COLO668 (cell line): ENCODE data around the gene LYPLAL1.
"Not testable (repeated sequence)": the region's sequence is repeated elsewhere in the genome, so short reads cannot be mapped to it uniquely, and the experiment has no call there.

Source experiments
- DNase-seq: peaks from one replicate; lab custom pipeline; 2025; ENCODE audit not compliant: unreplicated experiment; lab: John Stamatoyannopoulos, UW

Gene LYPLAL1

DNA sequence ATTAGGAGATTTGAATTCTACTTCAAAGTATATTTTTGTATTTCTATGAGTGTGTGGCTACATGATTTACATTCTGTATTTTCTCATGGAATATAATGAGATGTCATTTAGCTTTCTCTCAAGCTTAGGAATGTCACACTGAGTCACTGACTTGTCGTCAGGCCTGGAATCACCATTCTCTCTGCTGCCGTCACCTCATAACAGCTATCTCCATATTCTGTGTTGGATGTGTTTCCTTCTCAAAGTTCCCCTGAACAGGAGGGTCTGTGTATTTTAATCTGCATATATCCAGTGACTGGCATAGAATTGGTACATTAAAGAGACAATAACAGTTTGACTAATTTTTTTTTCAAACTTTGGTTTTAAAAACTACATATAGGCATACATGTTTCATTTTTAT, 35.9 kb downstream of the LYPLAL1 start:
- DNase-seq: no peak

DNA sequence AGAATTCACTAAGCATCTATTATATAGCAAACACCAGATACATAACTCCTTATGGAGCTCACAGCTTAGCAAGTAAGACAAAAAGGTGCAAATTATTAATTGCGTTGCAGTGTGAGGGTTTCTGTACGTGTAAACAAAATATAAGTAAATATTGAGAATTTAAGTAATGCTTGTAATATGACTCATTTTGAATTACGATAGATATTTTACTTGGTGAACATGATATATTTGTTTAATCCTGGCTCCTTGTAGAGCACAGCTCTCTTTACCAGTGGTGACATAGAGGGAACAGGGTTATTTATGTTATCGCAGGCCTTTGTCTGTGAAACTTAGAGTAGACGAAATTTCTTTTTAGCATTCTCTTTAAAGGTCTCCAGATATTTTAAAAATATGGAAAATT, 36.4 kb downstream of the LYPLAL1 start:
- DNase-seq: no peak

DNA sequence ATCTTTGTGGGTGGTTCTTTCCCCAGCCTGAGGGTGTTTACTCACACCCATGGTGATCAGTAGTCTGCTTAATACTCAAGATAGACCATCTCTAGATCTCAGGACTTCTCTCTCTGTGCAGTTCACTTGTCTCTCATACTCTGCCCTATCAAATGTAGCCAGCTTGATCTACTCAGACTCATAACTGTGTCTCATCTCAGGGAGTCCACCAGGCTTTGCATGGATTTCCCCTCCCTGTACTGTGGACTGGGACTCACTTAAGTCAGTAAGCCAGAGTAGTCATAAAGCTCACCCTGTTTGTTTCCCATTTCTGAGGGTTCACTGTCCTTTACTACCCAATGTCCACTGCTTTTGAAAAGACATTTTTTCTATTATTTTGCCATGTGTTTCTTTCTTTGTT, 41.8 kb downstream of the LYPLAL1 start:
- DNase-seq: no peak

DNA sequence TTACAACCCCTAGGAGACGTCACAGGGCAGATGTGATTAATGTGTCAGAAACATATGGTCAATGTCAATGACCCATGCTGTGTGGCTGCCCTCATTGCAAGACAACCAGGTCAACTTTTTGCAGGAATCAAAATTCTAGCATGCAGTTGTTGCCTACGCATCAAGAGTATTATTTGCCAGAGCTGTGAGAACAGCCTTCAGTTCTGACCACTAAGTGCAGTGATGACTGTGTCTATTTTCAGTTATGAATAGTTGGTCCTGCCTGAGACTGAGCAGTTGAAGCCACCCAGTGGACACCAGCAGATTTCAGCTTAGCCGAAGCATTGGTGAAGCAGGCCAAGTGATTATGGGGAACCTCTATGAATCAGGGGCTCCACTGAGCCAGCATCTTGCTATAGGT, 47.3 kb downstream of the LYPLAL1 start:
- DNase-seq: no peak

DNA sequence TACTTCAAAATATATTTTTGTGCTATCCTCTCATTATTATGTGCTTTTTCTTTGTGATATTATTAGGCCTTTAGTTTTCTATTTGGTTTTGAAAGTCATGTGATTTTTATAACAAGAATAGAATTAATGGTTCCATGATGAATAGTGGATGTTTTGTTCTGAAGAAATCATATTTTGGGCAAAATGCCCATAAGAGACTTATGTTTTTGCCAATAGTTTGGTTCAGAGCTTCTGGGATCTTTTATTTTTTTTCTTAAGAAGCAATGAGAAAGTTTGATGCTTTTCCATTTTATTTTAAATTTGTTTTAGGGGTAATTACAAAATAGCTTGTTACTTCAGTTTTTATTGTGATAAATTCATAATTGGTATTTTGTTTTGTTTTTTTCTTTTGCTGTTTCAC, 49.8 kb downstream of the LYPLAL1 start:
- DNase-seq: no peak

DNA sequence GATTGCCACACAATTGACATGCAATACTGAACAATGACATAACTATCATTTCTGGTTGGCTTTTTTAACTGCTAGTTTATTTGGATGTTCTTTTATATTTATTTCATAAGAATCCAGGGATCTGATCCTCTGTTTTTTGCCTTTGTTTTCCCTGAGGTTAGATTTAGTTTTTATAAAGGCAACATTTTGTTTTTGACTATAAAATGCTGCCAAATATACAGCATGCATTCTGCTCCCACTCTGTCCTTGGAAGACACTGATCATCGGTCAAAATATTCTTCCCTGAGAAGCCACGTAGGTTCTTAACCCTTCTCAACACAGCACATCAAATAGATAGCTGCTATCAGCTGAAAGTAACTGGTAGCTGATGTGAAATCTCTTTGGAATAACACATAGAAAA, 52.5 kb downstream of the LYPLAL1 start:
- no peak for DNase-seq

DNA sequence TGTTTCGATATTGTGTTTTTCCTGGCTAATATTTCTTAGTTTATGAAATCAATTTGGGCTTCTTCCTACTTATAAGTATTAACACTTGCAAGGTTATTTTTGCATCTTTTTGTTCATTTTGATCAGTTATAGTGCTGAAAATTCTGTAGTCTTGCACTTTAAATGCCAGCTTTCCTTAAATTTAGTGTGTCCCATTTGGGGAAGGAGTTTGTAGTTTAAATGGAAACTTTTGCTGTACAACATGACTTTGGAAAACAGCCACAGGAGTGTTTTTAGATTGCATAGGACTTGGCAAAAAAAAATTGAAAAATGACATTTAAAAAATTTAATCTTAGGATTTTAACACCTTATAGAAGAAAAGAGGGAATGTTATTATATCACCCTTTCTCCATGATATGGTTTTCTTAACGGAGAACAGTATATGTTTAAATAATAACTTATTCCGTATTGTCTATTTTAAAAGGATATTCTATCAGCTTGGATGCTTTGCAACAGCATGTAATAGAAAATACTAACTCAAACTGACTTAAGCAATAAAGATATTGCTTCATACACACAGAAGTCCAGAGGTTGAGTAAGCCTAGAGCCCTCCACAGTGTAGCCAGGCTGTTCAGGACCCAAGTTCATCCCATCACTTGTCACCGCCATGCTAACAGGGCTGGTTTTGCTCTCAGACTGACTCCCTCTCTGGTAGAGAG, 53.8 kb downstream of the LYPLAL1 start:
- DNase-seq: no peak

DNA sequence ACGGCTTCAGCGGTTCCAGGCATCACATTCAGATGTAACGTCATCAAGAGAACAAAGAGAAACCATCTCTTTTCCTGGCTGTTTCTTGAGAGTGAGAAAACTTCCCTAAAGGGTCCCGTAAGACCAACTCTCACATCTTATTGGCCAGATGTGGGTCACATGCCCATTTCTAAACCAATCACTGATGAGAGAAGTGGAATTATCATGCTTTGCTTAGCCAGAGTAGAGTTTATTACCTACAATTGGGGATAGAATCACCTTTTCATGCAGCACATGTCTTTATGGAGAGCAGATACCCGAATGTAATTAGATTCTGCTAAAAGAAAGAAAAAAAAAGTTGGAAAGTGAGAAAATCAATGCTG, 54.4 kb downstream of the LYPLAL1 start:
- no peak for DNase-seq

DNA sequence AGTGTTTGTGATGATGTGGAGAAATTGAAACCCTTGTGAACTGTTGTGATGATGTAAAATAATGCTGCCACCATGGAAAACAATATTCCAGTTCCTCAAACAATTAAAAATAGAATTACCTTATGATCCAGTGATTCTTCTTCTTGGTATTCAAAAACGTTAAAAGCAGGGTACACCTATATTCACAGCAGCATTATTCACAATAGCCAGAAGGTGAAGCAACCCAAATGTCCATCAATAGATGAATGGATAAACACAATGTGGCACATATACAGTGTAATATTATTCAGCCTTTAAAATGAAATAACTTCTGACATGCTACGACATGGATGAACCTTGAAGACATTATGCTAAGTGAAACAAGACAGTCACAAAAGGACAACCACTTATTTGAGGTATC, 59.2 kb downstream of the LYPLAL1 start:
- DNase-seq: no peak

DNA sequence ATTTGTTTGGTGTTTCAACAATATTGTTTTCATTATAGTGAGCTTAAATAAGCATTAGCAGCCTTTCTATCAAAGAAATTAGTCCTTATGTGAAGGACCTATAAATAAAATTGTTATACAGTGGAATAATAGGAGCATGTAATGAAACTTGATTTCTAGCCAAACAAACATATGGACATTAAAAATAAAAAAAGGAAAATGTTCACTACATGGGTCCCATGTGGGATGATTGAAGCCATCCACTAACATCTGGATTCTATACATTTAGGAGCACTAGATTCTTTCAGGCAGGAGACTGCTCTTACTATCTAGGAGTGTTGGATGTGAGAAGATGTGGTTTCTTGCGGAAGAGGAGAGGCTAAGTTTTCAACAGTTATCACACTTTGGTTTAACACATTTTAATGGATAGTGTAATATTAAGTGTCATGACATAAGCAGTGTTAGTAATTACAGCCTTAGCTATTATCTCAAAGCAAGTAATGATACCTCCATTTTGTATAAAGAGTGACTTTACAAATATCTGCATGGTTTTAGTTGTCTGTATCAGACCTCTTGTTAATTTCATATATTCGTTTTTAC, 62.3 kb downstream of the LYPLAL1 start:
- DNase-seq: no peak

DNA sequence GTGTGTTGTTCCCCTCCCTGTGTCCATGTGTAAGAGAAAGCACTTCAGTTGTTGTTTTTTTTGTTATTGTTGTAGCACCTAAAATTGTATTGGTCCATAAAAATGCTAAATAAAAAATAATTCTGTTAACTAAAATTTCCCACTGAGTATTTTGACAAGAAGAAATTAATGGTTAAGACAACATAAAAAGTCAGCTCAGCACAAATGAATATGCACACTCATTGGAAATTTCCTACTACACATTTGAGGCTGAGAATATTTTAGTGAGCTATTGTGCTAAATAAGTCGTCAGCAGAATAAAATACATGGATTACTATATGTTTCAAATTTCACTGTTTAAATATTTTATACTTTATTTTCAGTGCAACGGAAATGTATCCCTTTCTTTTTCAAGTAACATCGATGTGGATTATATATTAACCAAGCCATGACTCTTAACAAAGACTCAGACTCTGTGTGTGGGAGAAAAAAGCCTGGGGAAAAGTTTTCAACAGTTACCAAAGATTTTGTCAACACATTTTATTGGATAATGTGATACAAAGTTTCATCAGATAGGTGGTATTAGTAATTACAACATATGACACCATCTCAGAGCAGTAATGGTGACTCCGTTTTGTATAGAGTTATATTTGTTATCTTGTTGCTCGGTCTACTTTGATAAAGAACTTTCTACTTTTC, 63.4 kb downstream of the LYPLAL1 start:
- no peak for DNase-seq

DNA sequence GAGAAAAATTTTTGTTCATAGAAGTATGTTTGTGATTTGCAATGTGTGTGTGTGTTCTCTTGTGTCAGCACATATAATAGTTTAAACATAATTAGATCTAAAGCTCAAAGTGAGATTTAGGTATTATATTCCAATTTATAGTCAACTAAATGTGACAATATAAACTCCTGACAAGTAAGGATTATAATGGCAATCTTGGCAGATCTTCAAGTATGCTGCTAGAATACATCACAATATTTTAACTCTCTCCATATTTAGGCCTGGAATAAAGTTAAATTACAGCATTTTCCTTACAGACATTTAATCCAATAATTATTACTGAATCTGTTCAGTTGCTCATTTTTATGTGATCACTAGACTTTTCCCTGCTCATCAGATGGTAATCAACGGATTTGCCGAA, 65.8 kb downstream of the LYPLAL1 start:
- no peak for DNase-seq

DNA sequence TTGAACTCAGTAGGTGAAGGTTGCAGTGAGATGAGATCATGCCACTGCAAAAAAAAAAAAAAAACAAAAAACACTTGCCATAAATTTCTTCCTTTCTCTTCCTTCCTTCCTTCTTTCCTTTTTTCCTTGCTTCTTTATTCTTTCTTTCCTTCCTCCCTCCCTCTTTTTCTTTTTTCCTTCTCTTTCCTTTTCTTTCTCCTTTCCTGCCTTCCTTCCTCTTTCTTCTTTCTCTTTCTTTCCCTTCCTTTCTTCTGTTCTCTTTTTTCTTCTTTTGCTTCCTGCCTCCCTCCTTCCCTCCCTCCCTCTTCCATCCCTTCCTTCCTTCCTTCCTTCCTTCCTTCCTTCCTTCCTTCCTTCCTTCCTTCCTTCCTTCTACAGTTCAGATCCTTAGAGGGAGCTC, 71.2 kb downstream of the LYPLAL1 start:
- no peak for DNase-seq

DNA sequence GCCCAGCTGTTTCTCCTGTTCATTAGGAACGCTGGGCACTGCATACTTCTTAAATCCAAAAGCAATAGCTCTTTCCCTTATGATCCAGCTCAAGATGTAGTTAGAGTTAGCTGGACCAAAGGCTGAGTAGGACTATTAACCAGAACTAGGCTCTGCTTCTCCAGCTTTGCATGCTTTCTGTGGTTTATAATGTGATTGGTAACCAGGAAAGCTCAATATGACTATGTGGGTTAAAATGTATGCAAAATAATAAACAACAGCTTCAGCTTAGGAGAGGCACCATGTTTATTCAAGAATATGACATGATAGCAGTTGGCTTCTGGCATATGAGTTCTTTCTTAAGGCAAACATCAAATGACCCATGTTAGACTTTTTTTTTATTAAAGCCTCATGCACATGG, 73.8 kb downstream of the LYPLAL1 start:
- DNase-seq: no peak

DNA sequence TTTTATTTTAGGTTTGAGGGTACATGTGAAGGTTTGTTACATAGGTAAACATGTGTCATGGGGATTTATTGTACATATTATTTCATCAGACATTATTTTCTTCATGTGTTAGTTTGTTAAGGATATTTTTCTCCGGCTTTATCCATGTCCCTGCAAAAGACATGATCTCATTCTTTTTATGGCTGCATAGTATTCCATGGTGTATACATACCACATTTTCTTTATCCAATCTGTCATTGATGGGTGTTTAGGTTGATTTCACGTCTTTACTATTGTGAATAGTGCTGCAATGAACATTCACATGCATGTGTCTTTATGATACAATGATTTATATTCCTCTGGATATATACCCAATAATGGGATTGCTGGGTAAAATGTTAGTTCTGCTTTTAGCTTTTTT, 76.8 kb downstream of the LYPLAL1 start:
- DNase-seq: not testable (repeated sequence)

DNA sequence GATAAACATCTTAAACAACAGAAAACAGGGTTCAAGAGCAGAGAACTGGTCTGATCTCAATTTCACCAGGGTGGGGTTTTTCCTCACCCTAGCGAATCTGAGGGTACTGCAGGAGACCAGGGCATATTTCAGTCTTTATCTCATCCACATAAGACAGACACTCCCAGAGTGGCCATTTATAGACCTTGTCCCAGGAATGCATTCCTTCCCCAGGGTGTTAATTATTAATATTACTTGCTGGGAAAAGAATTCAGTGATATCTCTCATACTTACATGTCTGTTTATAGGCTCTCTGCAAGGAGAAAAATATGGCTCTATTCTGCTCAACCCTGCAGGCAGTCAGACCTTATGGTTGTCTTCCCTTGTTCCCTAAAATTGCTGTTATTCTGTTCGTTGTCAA, 84.1 kb downstream of the LYPLAL1 start:
- no peak for DNase-seq

DNA sequence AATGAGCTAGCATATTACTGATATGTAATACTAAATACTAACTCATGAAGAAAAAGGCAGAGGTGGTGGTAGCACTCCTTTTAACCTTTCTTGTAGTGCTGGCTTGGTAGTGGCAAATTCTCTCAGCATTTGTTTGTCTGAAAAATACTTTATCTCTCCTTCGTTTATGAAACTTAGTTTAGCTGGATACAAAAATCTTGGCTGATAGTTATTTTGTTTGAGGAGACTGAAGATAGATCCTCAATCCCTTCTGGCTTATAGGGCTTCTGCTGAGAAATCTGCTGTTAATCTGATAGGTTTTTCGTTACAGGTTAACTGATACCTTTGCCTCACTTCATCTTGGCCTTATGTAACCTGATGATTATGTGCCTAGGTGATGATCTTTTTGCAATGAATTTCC, 87.8 kb downstream of the LYPLAL1 start:
- no peak for DNase-seq
